KMS-11 (cell line): ENCODE measurements around the gene NUDT7.

Experiments
- H2AFZ ChIP-seq: fragments of 200-600 bp; sonication (generic); 2 replicates; pipeline ENCODE4 v1.6.1; 2016; ENCODE audit warnings: antibody characterized with exemption, mixed run types, low read depth
- H3K27ac ChIP-seq: fragments of 200-600 bp; sonication (generic); 2 replicates; pipeline ENCODE4 v1.6.1; 2016; ENCODE audit warnings: mild to moderate bottlenecking, mixed run types
- H3K27me3 ChIP-seq: fragments of 200-600 bp; sonication (generic); 2 replicates; pipeline ENCODE4 v1.6.1; 2017; ENCODE audit warnings: mild to moderate bottlenecking, low read depth, mixed run types, moderate library complexity; ENCODE audit not compliant: insufficient read depth
- H3K36me3 ChIP-seq: fragments of 200-600 bp; sonication (generic); 2 replicates; pipeline ENCODE4 v1.6.1; 2017; ENCODE audit warnings: mild to moderate bottlenecking, mixed run types; ENCODE audit not compliant: insufficient read depth
- H3K4me1 ChIP-seq: fragments of 200-600 bp; sonication (generic); 2 replicates; pipeline ENCODE4 v1.6.1; 2016; ENCODE audit warnings: mild to moderate bottlenecking, low read depth, mixed run types; ENCODE audit not compliant: poor library complexity, severe bottlenecking
- H3K4me2 ChIP-seq: fragments of 200-600 bp; sonication (generic); 2 replicates; pipeline ENCODE4 v1.7.0; 2016; ENCODE audit warnings: mild to moderate bottlenecking, mixed run types
- H3K4me3 ChIP-seq: fragments of 200-600 bp; sonication (generic); IDR thresholded peaks from 2 replicates; pipeline ENCODE4 v1.6.1; 2017; ENCODE audit warnings: low read depth, low read length, mixed read lengths; ENCODE audit not compliant: insufficient read depth
- H3K79me2 ChIP-seq: fragments of 200-600 bp; sonication (generic); 2 replicates; pipeline ENCODE4 v1.6.1; 2016; ENCODE audit warnings: low read depth, mixed run types; ENCODE audit not compliant: insufficient read depth
- H3K9ac ChIP-seq: fragments of 200-600 bp; sonication (generic); 2 replicates; pipeline ENCODE4 v1.6.1; 2016; ENCODE audit warnings: mild to moderate bottlenecking, mixed run types
- H4K20me1 ChIP-seq: fragments of 200-600 bp; sonication (generic); 2 replicates; pipeline ENCODE4 v1.6.1; 2016; ENCODE audit warnings: mild to moderate bottlenecking, mixed run types; ENCODE audit not compliant: insufficient read depth
- TF ChIP-seq, protein P1 (sequence below): fragments of 200-600 bp; sonication (generic); conservative IDR thresholded peaks from 2 replicates; pipeline ENCODE4 v1.6.1; 2017; ENCODE audit warnings: low read depth, mild to moderate bottlenecking, antibody characterized with exemption, low read length, moderate library complexity, mixed read lengths

The NUDT7 gene

DNA sequence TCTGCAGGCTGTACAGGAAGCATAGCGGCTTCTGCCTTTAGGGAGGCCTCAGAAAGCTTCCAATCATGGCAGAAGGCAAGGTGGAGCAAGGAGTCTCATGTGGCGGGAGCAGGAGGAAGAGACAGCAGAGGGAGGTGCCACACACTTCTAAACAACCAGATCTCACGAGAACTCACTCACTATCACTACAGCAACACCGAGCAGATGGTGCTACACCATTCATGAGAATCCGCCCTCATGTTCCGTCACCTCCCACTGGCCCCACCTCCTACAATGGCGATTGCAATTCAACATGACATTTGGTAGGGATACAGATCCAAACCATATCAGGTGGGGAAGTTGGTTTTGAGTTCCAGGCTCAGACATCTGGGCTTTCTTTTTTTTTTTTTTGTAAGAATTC, 31.9 kb upstream of the NUDT7 start:
- H3K79me2 ChIP-seq: no peaks in the 10 kb centered on the region
- no peaks in the 10 kb centered on the region for H3K4me1 ChIP-seq
- H4K20me1 ChIP-seq: no peaks in the 10 kb centered on the region
- H3K27ac ChIP-seq: no peak overlapping the region
- no peak overlapping the region for H2AFZ ChIP-seq
- H3K36me3 ChIP-seq: no peaks in the 10 kb centered on the region
- no peak overlapping the region for H3K4me3 ChIP-seq
- H3K27me3 ChIP-seq: no peaks in the 10 kb centered on the region
- H3K4me2 ChIP-seq: no peak overlapping the region
- TF ChIP-seq, protein P1, sequence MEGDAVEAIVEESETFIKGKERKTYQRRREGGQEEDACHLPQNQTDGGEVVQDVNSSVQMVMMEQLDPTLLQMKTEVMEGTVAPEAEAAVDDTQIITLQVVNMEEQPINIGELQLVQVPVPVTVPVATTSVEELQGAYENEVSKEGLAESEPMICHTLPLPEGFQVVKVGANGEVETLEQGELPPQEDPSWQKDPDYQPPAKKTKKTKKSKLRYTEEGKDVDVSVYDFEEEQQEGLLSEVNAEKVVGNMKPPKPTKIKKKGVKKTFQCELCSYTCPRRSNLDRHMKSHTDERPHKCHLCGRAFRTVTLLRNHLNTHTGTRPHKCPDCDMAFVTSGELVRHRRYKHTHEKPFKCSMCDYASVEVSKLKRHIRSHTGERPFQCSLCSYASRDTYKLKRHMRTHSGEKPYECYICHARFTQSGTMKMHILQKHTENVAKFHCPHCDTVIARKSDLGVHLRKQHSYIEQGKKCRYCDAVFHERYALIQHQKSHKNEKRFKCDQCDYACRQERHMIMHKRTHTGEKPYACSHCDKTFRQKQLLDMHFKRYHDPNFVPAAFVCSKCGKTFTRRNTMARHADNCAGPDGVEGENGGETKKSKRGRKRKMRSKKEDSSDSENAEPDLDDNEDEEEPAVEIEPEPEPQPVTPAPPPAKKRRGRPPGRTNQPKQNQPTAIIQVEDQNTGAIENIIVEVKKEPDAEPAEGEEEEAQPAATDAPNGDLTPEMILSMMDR: no peak
- H3K9ac ChIP-seq: no peak overlapping the region

DNA sequence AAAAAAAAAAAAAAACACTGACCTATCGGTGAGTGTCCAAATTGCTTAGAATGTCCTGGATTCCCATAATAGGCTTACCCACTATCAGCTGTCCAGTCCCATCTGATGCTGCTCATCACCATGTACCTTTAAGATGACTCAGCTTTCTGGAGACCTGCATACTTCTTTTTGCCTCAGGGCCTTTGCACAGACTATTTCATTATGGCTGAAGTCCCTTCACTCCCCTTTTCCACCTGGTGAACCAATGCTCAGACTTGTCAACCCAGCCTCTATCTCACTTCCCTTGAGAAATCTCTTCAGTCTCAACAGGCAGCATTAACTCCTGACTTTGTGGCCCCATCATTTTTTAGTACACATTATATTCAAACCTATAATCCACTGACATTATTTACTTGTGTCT, 29.7 kb upstream of the NUDT7 start:
- H3K4me2 ChIP-seq: no peak overlapping the region
- TF ChIP-seq, protein P1: no peak

DNA sequence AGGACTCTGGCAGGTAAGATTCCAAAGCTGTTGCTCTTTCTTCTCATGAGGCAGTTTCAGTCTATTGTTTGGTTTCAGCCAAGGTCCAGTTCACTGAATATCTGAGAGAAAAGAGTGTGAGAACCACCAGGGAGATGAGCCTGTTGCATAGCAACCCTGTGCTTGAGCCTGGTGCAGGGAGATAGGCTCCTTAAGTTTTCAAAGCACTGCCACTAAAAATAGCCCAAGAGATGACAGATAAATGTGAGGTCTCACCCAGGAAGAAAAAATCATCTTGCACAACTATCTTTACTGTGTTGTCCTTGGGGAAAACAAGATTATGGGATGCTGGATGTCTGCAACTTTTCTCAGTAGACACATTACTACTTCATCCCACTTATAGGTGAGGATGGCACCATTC, 26.2 kb upstream of the NUDT7 start:
- H3K4me1 ChIP-seq: no peaks in the 10 kb centered on the region
- H3K4me3 ChIP-seq: no peak overlapping the region
- H3K27ac ChIP-seq: no peak overlapping the region
- no peaks in the 10 kb centered on the region for H3K27me3 ChIP-seq
- no peaks in the 10 kb centered on the region for H3K36me3 ChIP-seq
- H3K9ac ChIP-seq: no peak overlapping the region
- no peak overlapping the region for H2AFZ ChIP-seq
- no peak overlapping the region for H3K4me2 ChIP-seq
- TF ChIP-seq, protein P1: no peak
- H4K20me1 ChIP-seq: no peaks in the 10 kb centered on the region
- H3K79me2 ChIP-seq: no peaks in the 10 kb centered on the region

More for the DNA sequence above, 29.7 kb upstream of the NUDT7 start:
- Histone ChIP-seq H3K27me3 (no peaks in the 10 kb centered on the region), H3K4me1 (no peaks in the 10 kb centered on the region), H3K36me3 (no peaks in the 10 kb centered on the region), H4K20me1 (no peaks in the 10 kb centered on the region), H3K4me3 (no peak overlapping the region), H3K27ac (no peak overlapping the region), H2AFZ (no peak overlapping the region), H3K79me2 (no peaks in the 10 kb centered on the region), H3K9ac (no peak overlapping the region)

DNA sequence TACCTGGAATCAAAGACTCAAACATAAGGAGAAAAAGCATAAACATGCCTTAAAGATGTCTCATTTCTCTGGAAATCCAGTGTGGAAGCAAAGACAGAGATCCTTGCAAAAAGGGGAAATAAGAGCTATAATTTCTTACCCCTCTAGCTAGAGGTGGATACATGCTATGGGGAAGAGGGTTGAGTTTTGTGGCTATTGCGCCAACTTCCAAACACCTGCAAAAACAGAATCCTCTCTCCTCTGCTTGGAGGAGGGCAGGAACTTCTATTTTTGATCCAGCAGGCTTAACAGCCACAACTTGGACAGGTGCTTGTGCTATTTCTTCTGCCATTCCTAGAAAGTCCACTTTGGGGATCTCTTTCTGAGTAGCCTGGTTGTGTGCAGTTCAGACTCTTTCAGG, 21.5 kb upstream of the NUDT7 start:
- Histone ChIP-seq H3K4me2 (no peak overlapping the region), H3K9ac (no peak overlapping the region), H3K4me3 (no peak overlapping the region), H3K27me3 (no peaks in the 10 kb centered on the region), H3K36me3 (no peaks in the 10 kb centered on the region), H2AFZ (no peak overlapping the region), H3K4me1 (no peaks in the 10 kb centered on the region), H3K79me2 (no peaks in the 10 kb centered on the region), H4K20me1 (no peaks in the 10 kb centered on the region), H3K27ac (no peak overlapping the region)
- TF ChIP-seq, protein P1: no peak
